GM12878 (cell line): ENCODE results near the gene C3orf22. TPM values are rescaled to one million over a fixed set of nuclear protein-coding genes. Genes with fewer than 3 reads are reported as not detected.

Source experiments
- ATAC-seq: fragments of 200-7000 bp; cut with Tn5 transposase; 3 replicates; pipeline ENCODE4 v1.9.1; 2020; ENCODE audit warnings: mild to moderate bottlenecking, moderate library complexity
- BruUV-seq: library from RNA; stranded (reverse); fragments of 400-500 nt; replicated peaks from 2 replicates; lab custom pipeline; 2021; lab: Mats Ljungman, UMichigan
- CTCF ChIA-PET: fragments of 300-600 bp; sonication (Branson Sonifier 250); formaldehyde crosslinking; extraction: SDS; loops from one replicate; lab custom pipeline; 2021; ENCODE audit warnings: inconsistent platforms; lab: Yijun Ruan, JAX
- POLR2A ChIA-PET: fragments of 350-600 bp; formaldehyde crosslinking; extraction: SDS; loops from one replicate; lab custom pipeline; 2021; ENCODE audit warnings: inconsistent platforms; lab: Charles Lee
- RAD21 ChIA-PET: fragments of 300-600 bp; sonication (Branson Sonifier 250); formaldehyde crosslinking; loops from one replicate; lab custom pipeline; 2023; ENCODE audit warnings: antibody characterized with exemption; ENCODE audit not compliant: unreplicated experiment; lab: Charles Lee
- SMC1A ChIA-PET: fragments of 300-600 bp; sonication (Branson Sonifier 250); formaldehyde crosslinking; loops from one replicate; lab custom pipeline; 2023; ENCODE audit not compliant: unreplicated experiment, uncharacterized antibody; lab: Charles Lee
- DNase-seq: peaks from one replicate; pipeline ENCODE4 v3.0.0-alpha.2; 2011; ENCODE audit warnings: low read depth, low spot score
- FAIRE-seq: peaks from 3 replicates; lab custom pipeline; 2011; peaks lifted over from hg19 to GRCh38; lab: Jason Lieb, UNC
- H2AFZ ChIP-seq: 2 replicates; pipeline ENCODE4 v1.6.0; 2011; ENCODE audit warnings: low read depth, low read length, control low read depth; ENCODE audit not compliant: control insufficient read depth
- H3K27ac ChIP-seq: 2 replicates; pipeline ENCODE4 v1.5.1; 2011; ENCODE audit warnings: control low read depth; ENCODE audit not compliant: control insufficient read depth, insufficient read depth
- H3K27me3 ChIP-seq, 2 experiments: replicated peaks in 1 of 2; 2 replicates each; pipeline versions ENCODE4 v1.6.0 to v1.6.1; 2011; ENCODE audit warnings: low read length in 1 of 2; ENCODE audit not compliant: control insufficient read depth in 2 of 2, insufficient read depth in 2 of 2
- H3K36me3 ChIP-seq, 2 experiments: 2 replicates each; pipeline ENCODE4 v1.5.1; 2011; ENCODE audit warnings: low read length in 1 of 2; ENCODE audit not compliant: control insufficient read depth in 2 of 2, insufficient read depth in 2 of 2
- H3K4me1 ChIP-seq: 2 replicates; pipeline ENCODE4 v1.6.1; 2011; ENCODE audit warnings: mild to moderate bottlenecking, low read length, moderate library complexity, mixed read lengths; ENCODE audit not compliant: control insufficient read depth, insufficient read depth
- H3K4me2 ChIP-seq: 2 replicates; pipeline ENCODE4 v1.6.0; 2011; ENCODE audit warnings: control low read depth; ENCODE audit not compliant: control insufficient read depth, insufficient read depth
- H3K4me3 ChIP-seq: fragments of 200-600 bp; sonication (generic); 2 replicates; pipeline ENCODE4 v1.5.1; 2016
- H3K79me2 ChIP-seq: 2 replicates; pipeline ENCODE4 v1.6.0; 2011; ENCODE audit warnings: low read length; ENCODE audit not compliant: control insufficient read depth, insufficient read depth
- H3K9ac ChIP-seq: 2 replicates; pipeline ENCODE4 v1.8.0; 2011; ENCODE audit warnings: low read length, control low read depth, mixed read lengths; ENCODE audit not compliant: control insufficient read depth, insufficient read depth
- H3K9me3 ChIP-seq: replicated peaks from 3 replicates; pipeline ENCODE4 v1.5.1; 2011; ENCODE audit warnings: mild to moderate bottlenecking, low read length; ENCODE audit not compliant: control insufficient read depth, insufficient read depth
- H4K20me1 ChIP-seq: 2 replicates; pipeline ENCODE4 v1.6.0; 2011; ENCODE audit not compliant: control insufficient read depth, insufficient read depth
- BCL3 ChIP-seq: IDR thresholded peaks from 2 replicates; pipeline ENCODE4 v1.6.1; 2011; ENCODE audit warnings: borderline replicate concordance, low read depth, mild to moderate bottlenecking, moderate library complexity, low read length; ENCODE audit not compliant: insufficient read depth, poor library complexity, severe bottlenecking
- CBFB ChIP-seq: IDR thresholded peaks from 2 replicates; pipeline ENCODE4 v1.6.1; 2016; ENCODE audit warnings: antibody characterized with exemption, low read depth
- CHD1 ChIP-seq: IDR thresholded peaks from 2 replicates; pipeline ENCODE4 v1.6.1; 2012; ENCODE audit warnings: low read depth, low read length, improper control_type of control experiment
- EZH2 ChIP-seq: IDR thresholded peaks from 2 replicates; pipeline ENCODE4 v1.6.1; 2012; ENCODE audit warnings: low read depth, mild to moderate bottlenecking, control low read depth, inconsistent platforms, low read length, borderline replicate concordance; ENCODE audit not compliant: control insufficient read depth
- MLLT1 ChIP-seq: fragments of 450-650 bp; IDR thresholded peaks from 2 replicates; pipeline ENCODE4 v1.6.1; 2016; ENCODE audit warnings: mild to moderate bottlenecking
- MTA2 ChIP-seq: fragments of 450-650 bp; IDR thresholded peaks from 2 replicates; pipeline ENCODE4 v1.6.1; 2016; ENCODE audit warnings: low read depth, mild to moderate bottlenecking, moderate library complexity
- NR2F1 ChIP-seq: fragments of 450-650 bp; conservative IDR thresholded peaks from 2 replicates; pipeline ENCODE4 v1.6.1; 2017; ENCODE audit warnings: mild to moderate bottlenecking
- SUPT20H ChIP-seq: IDR thresholded peaks from 2 replicates; pipeline ENCODE4 v1.6.1; 2011; ENCODE audit warnings: low read depth, mild to moderate bottlenecking, low read length, moderate library complexity, borderline replicate concordance; ENCODE audit not compliant: control insufficient read depth
- TCF3 ChIP-seq: IDR thresholded peaks from 2 replicates; pipeline ENCODE4 v1.6.1; 2012; ENCODE audit warnings: low read depth, mild to moderate bottlenecking, low read length, borderline replicate concordance; ENCODE audit not compliant: insufficient read depth
- ZNF592 ChIP-seq: fragments of 450-650 bp; IDR thresholded peaks from 2 replicates; pipeline ENCODE4 v1.6.1; 2017; ENCODE audit warnings: mild to moderate bottlenecking, moderate library complexity
- WGBS: methylation state at CpG from one replicate; pipeline ENCODE4 v1.1.6; 2016; ENCODE audit warnings: low lambda C conversion rate; ENCODE audit not compliant: insufficient replicate concordance, insufficient coverage; ENCODE audit errors: missing lambda C conversion rate; 5-methylcytosine and 5-hydroxymethylcytosine counted together
- in situ Hi-C: fragments of 300-500 bp; cut with MboI; formaldehyde crosslinking; loops from 9 replicates; pipeline ENCODE4 v1.14.3; 2018; ENCODE audit warnings: mixed read lengths
- intact Hi-C: fragments of 100-400 bp; cut with micrococcal nuclease; formaldehyde crosslinking; loops from one replicate; pipeline ENCODE4 v1.14.2; 2022; ENCODE audit not compliant: unreplicated experiment
- polyA plus RNA-seq, 11 experiments: library from polyadenylated mRNA; depleted of rRNA in 4 of 11; unstranded in 6 of 11; stranded (reverse) in 5 of 11; fragments of >200 nt; fragmentation: Nextera tagmentation in 4 of 11; fragmentation: Illumina TruSeq in 1 of 11; extraction: Ambion mirVana in 4 of 11; extraction: Trizol in 1 of 11; gene quantifications; 1 replicate in 1 of 11; 2 replicates in 10 of 11; pipeline versions ENCODE4 v1.2.1 to v1.2.3, GENCODE V29; 2011 to 2016; ENCODE audit warnings: inconsistent platforms in 2 of 11, missing spikeins in 2 of 11, low read depth in 1 of 11
- total RNA-seq, 4 experiments: library from RNA; depleted of rRNA in 3 of 4; stranded (reverse); fragments of >200 nt in 3 of 4; fragmentation: Illumina TruSeq in 1 of 4; extraction: Trizol in 1 of 4; gene quantifications; 2 replicates each; pipeline versions ENCODE4 v1.2.1 to v1.2.3, GENCODE V29; 2013 to 2021

C3orf22 gene
- total and polyA plus RNA-seq, 10 of the 15 experiments (the other 5 are each of a cell fraction or from before 2014, with no cell fraction given), result not detected

GRCh38 chr3:126557415-126557745 lies 1.4 kb downstream of the C3orf22 start (continued):
- TF ChIP-seq MLLT1 (no peak), CHD1 (no peak), CBFB (no peak), EZH2 (no peak), TCF3 (no peak), NR2F1 (no peak), MTA2 (no peak)

GRCh38 chr3:126556637-126557414 lies 1.9 kb downstream of the C3orf22 start:
- Histone ChIP-seq H3K9me3 (no peaks in the 10 kb centered on the region), H3K79me2 (no peaks in the 10 kb centered on the region), H2AFZ (no peak overlapping the region), H3K36me3 (no peaks in the 10 kb centered on the region), H3K27ac (no peak overlapping the region), H3K4me1 (no peaks in the 10 kb centered on the region), H3K4me3 (no peak overlapping the region), H3K4me2 (no peak overlapping the region), H4K20me1 (no peaks in the 10 kb centered on the region), H3K27me3 (no peaks in the 10 kb centered on the region; a peak in 2 of 4 replicates), H3K9ac (no peak overlapping the region)
- intact Hi-C loops, result no loop called here
- DNase-seq, result no peak
- RAD21 ChIA-PET, result no interaction called here
- CTCF ChIA-PET, result no interaction called here
- SMC1A ChIA-PET, result no interaction called here
- in situ Hi-C loops, result no loop called here
- no peak for FAIRE-seq
- 23% methylated on average over 8 of the region's 8 CpGs for WGBS
- POLR2A ChIA-PET, result no interaction called here
- no peak for ATAC-seq
- TF ChIP-seq SUPT20H (no peak), BCL3 (peak; percentile 38), ZNF592 (no peak)
- no TSS peak for BruUV-seq
